Fibroblast of lung (primary cell): ENCODE measurements around the gene KLHL5. TPM values are rescaled to one million over a fixed set of nuclear protein-coding genes. Genes with fewer than 3 reads are reported as not detected.
"Not testable (repeated sequence)": the region's sequence is repeated elsewhere in the genome, so short reads cannot be mapped to it uniquely, and the experiment has no call there.

Experiments used
- DNase-seq, 2 donors: peaks; one replicate each; pipeline versions ENCODE4 v3.0.0 to v3.0.0-alpha.2; 2010; ENCODE audit warnings: low read depth in 2 of 2
- H2AFZ ChIP-seq: 2 replicates; pipeline ENCODE4 v1.5.1; 2012; ENCODE audit warnings: low read length, control low read depth, inconsistent platforms
- H3K27ac ChIP-seq: 2 replicates; pipeline ENCODE4 v1.5.1; 2011; ENCODE audit warnings: low read length, control low read depth; ENCODE audit not compliant: insufficient read depth
- H3K27me3 ChIP-seq: 2 replicates; pipeline ENCODE4 v1.5.1; 2011; ENCODE audit warnings: mild to moderate bottlenecking, low read length; ENCODE audit not compliant: control insufficient read depth, insufficient read depth
- H3K36me3 ChIP-seq: 2 replicates; pipeline ENCODE4 v1.5.1; 2011; ENCODE audit warnings: low read length; ENCODE audit not compliant: control insufficient read depth, insufficient read depth
- H3K4me1 ChIP-seq: 2 replicates; pipeline ENCODE4 v1.5.1; 2011; ENCODE audit warnings: low read length; ENCODE audit not compliant: control insufficient read depth, insufficient read depth; ENCODE audit errors: extremely low read depth
- H3K4me2 ChIP-seq: 2 replicates; pipeline ENCODE4 v1.5.1; 2011; ENCODE audit warnings: low read length, control low read depth; ENCODE audit not compliant: insufficient read depth; ENCODE audit errors: extremely low read depth
- H3K4me3 ChIP-seq, 4 experiments: fragments of 200-600 bp in 1 of 4; sonication (generic) in 1 of 4; replicated peaks in 1 of 4; 2 replicates each; pipeline ENCODE4 v1.5.1; 2011 to 2016; ENCODE audit warnings: low read length in 4 of 4, low read depth in 3 of 4, mild to moderate bottlenecking in 3 of 4, control low read depth in 2 of 4, inconsistent platforms in 1 of 4, mixed read lengths in 1 of 4; ENCODE audit not compliant: insufficient read depth in 1 of 4; ENCODE audit errors: control extremely low read depth in 1 of 4
- H3K79me2 ChIP-seq: 2 replicates; pipeline ENCODE4 v1.5.1; 2012; ENCODE audit warnings: mild to moderate bottlenecking, low read length, inconsistent platforms; ENCODE audit not compliant: control insufficient read depth, insufficient read depth
- H3K9ac ChIP-seq: 2 replicates; pipeline ENCODE4 v1.5.1; 2011; ENCODE audit warnings: mild to moderate bottlenecking, low read length, control low read depth; ENCODE audit not compliant: insufficient read depth
- H3K9me3 ChIP-seq: 2 replicates; pipeline ENCODE4 v1.5.1; 2012; ENCODE audit warnings: low read depth, low read length; ENCODE audit not compliant: control insufficient read depth, insufficient read depth
- H4K20me1 ChIP-seq: 2 replicates; pipeline ENCODE4 v1.5.1; 2011; ENCODE audit warnings: low read length; ENCODE audit not compliant: control insufficient read depth, insufficient read depth; ENCODE audit errors: extremely low read depth
- EZH2 ChIP-seq: IDR thresholded peaks from 2 replicates; pipeline ENCODE4 v1.5.1; 2012; ENCODE audit warnings: low read length, control low read depth, mild to moderate bottlenecking; ENCODE audit errors: missing control alignments
- polyA plus RNA-seq, 2 donors: library from polyadenylated mRNA; depleted of rRNA in 1 of 2; stranded (reverse) in 1 of 2; unstranded in 1 of 2; fragments of >200 nt; gene quantifications; 2 replicates each; pipeline ENCODE4 v1.2.1, GENCODE V29; 2011 to 2012; ENCODE audit warnings: missing spikeins in 1 of 2
- total RNA-seq: library from RNA; depleted of rRNA; stranded (reverse); fragments of >200 nt; gene quantifications from 2 replicates; pipeline ENCODE4 v1.2.1, GENCODE V29; 2014
- TF ChIP-seq, protein P1 (sequence below), 2 donors: IDR thresholded peaks in 1 of 2; conservative IDR thresholded peaks in 1 of 2; 1 replicate in 1 of 2; 2 replicates in 1 of 2; pipeline ENCODE4 v1.5.1; 2011 to 2012; ENCODE audit warnings: low read length in 2 of 2, control low read depth in 1 of 2, inconsistent platforms in 1 of 2, low read depth in 1 of 2, mild to moderate bottlenecking in 1 of 2

The KLHL5 gene
- total and polyA plus RNA-seq, 2 donors (not counting 1 experiment from before 2014, with no cell fraction given), result 88.3 to 120 TPM

GRCh38 chr4:39134683-39135306, 72.8 kb downstream of the KLHL5 start:
- TF ChIP-seq, protein P1, sequence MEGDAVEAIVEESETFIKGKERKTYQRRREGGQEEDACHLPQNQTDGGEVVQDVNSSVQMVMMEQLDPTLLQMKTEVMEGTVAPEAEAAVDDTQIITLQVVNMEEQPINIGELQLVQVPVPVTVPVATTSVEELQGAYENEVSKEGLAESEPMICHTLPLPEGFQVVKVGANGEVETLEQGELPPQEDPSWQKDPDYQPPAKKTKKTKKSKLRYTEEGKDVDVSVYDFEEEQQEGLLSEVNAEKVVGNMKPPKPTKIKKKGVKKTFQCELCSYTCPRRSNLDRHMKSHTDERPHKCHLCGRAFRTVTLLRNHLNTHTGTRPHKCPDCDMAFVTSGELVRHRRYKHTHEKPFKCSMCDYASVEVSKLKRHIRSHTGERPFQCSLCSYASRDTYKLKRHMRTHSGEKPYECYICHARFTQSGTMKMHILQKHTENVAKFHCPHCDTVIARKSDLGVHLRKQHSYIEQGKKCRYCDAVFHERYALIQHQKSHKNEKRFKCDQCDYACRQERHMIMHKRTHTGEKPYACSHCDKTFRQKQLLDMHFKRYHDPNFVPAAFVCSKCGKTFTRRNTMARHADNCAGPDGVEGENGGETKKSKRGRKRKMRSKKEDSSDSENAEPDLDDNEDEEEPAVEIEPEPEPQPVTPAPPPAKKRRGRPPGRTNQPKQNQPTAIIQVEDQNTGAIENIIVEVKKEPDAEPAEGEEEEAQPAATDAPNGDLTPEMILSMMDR (conservative IDR thresholded peaks at IDR 0.05 in 1 of 2, IDR thresholded peaks at IDR 0.05 in 1 of 2; ENCODE audit: low read depth in 1 of 2, low read length in 2 of 2), result no peak
- TF ChIP-seq EZH2, result no peak
- Histone ChIP-seq H3K27ac (no peak overlapping the region), H3K9ac (no peak overlapping the region), H3K4me1 (peaks cover 2% of the 10 kb centered on the region), H3K9me3 (no peaks in the 10 kb centered on the region), H4K20me1 (no peaks in the 10 kb centered on the region), H3K79me2 (no peaks in the 10 kb centered on the region), H3K27me3 (no peaks in the 10 kb centered on the region), H2AFZ (peak overlapping the region; percentile 54), H3K4me3 (no peak overlapping the region), H3K4me2 (peak overlapping the region; percentile 39), H3K36me3 (no peaks in the 10 kb centered on the region)
- no peak for DNase-seq

DNA sequence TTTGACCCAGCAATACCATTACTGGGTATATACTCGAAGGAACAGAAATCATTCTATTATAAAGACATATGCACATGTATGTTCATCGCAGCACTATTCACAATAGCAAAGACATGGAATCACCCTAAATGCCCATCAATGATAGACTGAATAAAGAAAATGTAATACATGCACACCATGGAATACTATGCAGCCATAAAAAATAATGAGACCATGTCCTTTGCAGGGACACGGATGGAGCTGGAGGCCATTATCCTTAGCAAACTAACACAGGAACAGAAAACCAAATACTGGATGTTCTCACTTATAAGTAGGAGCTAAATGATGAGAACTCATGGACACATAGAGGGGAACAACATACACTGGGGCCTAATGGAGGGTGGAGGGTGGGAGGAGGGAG, 76.2 kb downstream of the KLHL5 start:
- H3K4me2 ChIP-seq, H3K36me3 ChIP-seq, H4K20me1 ChIP-seq, H3K27ac ChIP-seq, DNase-seq, H3K4me1 ChIP-seq, H3K4me3 ChIP-seq, H3K27me3 ChIP-seq, H3K79me2 ChIP-seq, H3K9me3 ChIP-seq, H2AFZ ChIP-seq, H3K9ac ChIP-seq: not testable (repeated sequence)

GRCh38 chr4:39146211-39146610, 84.2 kb downstream of the KLHL5 start:
- DNase-seq, result peak in 1 of 2 donors; percentile 10
- Histone ChIP-seq H3K79me2 (no peaks in the 10 kb centered on the region), H3K36me3 (no peaks in the 10 kb centered on the region), H3K4me2 (no peak overlapping the region), H3K27ac (no peak overlapping the region), H3K9ac (no peak overlapping the region), H4K20me1 (no peaks in the 10 kb centered on the region), H3K4me3 (no peak overlapping the region), H3K4me1 (no peaks in the 10 kb centered on the region), H2AFZ (no peak overlapping the region), H3K27me3 (no peaks in the 10 kb centered on the region), H3K9me3 (no peaks in the 10 kb centered on the region)
- TF ChIP-seq EZH2, result no peak
- TF ChIP-seq, protein P1 (conservative IDR thresholded peaks at IDR 0.05 in 1 of 2, IDR thresholded peaks at IDR 0.05 in 1 of 2; ENCODE audit: low read depth in 1 of 2, low read length in 2 of 2), result no peak
